GM19043 (cell line): ENCODE data around the gene ZSCAN5A.
A peak's percentile ranks its signal among the peaks of the same experiment; 100 is the strongest.
"Not testable (repeated sequence)": the region's sequence is repeated elsewhere in the genome, so short reads cannot be mapped to it uniquely, and the experiment has no call there.

Experiments used
- ATAC-seq: cut with Tn5 transposase; IDR thresholded peaks from one replicate; pipeline ENCODE4 v1.9.1; 2021; ENCODE audit warnings: low read depth; ENCODE audit not compliant: unreplicated experiment

The ZSCAN5A gene

DNA sequence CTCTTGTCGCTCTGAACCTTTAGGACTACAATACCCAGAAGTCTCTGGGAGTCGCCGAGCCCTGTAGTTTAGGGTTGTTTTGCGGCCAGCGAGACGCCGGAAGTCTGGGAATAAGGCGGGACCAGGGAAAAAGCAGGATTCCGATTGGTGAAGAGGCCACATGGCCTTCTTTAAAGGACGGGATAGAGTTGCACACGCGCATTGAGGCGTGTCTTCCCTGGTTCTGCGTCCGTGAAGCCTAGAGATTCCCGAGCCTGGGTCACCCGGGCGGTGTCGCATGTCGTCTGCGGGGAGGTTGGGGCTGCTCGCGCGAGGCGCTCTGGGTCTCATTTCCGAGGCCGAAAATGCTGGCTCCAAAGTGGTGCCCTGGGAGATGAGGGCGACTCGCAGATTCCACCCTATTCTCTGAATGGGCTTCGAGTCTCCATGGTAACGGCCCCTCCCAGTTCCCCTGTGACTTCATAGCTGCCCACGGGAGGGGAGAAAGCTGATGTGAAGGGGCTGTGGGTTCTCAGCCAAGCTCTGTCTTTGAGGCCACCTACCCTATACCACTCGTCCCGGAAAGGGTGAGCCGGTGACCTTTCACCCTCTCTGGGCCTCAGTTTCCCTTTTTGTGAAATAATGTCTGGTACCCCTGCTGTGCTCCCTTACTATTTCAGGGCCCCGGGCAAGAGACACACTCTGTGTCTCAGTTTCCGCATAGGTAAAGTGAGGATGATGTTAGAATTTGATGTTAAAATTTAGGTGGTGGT is 614 bp upstream of the ZSCAN5A start:
- peak; percentile 57 for ATAC-seq

DNA sequence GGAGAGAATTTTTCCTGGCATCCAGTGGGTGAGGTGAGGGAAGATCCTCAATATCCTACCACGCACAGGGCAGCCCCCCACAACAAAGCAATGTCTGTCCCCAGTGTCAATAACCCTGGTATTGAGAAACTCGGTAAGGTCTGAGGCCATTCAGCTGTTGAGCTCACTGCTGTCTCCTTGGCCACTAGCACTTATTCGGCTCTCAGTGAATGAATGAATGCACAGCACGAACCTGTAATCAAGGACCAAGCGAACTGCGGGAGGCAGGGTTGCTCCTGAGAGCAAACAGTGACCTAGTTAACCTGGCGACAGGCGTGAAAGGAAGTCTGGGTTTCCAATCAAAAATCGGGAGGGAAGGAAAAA is 640 bp downstream of the ZSCAN5A start:
- peak; percentile 5 for ATAC-seq

DNA sequence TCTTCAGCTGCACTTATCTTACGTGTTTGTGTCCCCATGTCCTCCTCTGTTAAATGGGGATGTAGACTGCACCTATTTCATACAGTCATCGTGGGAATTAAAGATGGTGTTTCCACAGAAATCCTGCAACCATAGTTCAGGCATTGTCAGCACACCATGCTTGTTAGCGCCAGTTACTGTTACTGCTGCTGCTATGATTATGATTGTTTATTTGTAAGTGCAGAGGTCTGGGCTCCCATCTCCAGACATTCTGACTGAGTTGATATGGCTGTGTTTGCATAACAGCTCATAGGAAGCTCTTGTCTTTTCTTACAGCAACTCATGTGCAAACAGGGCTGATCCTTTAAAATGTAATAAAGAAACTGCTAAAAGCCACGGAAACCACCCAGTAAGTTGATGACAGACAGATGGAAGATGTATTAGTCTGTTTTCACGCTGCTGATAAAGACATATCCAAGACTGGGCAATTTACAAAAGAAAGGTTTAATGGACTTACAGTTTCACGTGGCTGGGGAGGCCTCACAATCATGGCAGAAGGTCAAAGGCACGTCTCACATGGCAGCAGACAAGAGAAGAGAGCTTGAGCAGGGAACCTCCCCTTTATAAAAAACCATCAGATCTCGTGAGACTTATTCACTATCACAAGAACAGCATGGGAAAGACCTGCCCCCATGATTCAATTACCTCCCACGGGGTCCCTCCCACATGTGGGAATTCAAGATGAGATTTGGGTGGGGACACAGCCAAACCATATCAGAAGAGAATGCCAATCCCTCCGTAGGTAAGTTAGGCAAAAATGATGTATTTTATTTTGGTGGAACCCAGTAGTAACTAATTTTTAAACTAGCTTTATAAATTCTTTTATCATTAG is 1.6 kb downstream of the ZSCAN5A start:
- ATAC-seq: no peak

DNA sequence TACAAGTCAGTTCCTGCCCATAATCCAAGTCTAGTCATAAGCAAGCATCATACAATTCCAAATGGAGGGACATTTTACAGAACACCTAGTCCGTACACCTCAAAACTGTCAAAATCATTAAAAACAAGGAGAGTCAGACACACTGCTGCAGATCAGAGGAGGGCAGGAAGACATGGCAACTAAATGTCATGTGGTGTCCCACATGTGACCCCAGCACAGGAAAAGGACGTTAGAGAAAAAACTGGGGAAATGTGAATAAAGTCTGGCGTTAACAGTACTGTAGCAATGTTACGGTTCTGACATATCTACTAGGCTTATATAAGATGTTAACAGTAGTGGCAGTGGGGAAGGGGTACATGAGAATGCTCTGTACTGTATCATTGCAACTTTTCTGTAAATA is 2.3 kb downstream of the ZSCAN5A start:
- no peak for ATAC-seq

DNA sequence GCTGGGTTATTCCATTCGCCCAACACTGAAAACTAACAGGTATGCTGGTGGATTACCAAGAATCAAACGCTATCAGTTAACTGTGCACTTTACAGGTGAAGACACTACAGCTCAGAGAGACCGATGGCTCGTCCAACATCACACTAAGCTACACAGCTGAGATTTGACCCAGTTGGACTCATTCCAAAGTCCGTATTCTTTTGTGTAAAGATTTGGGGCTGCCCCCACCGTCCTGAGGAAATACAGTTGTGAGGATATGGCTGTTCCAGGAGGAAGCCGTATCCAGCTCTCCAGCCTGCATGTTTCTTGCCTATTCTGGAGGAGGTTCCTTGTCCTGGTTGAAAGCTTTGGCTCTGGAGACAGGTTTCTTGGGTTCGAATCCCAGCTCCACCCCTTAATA is 4.2 kb downstream of the ZSCAN5A start:
- no peak for ATAC-seq

DNA sequence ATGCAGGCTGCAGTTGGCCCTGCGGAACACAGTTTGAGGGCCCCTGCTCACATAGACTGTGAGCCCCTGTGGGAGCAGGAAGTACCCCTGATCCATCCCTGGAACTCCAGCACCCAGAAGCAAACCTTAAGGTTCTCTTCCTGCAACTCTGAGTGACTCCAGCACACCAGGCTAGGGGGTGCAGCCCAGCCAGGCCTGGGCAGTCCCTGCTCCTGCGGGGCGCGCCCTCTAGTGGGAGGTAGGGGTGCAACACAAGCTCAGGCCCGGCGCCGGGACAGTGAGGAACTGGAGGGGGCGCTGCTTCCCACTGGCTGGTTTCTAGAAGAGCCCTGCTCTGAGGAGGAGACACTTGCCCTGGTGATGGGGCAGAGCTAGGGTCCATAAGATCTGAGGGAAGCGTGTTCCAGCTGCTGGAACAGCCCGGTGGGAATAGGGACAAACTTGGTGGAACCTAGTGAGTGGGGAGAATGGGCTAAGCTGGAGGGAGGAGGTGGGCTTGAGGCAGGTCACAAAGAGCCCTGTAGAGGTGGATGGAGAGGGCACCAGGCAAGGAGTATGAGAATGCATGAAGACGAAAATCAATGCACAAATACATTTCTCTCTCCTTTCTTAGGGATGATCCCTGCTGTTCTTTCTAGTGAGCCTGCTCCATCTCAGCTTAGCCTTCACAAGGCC is 5.0 kb downstream of the ZSCAN5A start:
- no peak for ATAC-seq

DNA sequence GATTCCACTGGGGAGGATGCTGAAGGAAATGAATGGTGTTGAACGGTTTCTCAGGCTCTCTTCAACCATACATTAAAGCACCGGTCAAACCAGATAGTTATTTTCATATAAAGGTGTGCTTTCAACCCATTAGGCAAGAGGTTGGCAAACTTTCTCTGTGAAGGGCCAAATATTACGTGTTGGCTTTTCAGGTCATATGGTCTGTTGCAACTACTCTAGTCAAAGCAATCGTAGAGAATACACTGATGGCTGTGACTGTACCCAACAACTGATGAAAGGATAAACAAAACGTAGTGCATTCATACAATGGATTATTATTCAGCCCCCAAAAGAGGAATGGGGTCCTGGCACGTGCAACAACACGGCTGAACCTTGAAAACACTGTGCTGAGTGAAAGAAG is 5.8 kb downstream of the ZSCAN5A start:
- no peak for ATAC-seq

DNA sequence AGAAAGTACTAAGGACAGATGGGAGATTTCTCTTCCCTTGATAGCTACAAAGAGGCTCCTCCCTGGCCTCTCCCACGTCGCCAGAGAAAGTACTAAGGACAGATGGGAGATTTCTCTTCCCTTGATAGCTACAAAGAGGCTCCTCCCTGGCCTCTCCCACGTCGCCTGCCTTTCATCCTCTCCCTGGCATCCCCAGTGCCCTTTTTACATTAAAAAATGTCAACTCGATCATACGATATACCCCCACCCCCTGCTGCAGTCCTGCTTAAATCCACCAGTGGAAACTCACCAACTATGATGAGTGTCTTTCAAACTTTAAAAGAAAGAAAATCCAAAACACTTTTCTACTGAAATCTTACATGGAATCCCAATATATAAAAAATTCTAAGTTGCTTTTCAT is 7.6 kb downstream of the ZSCAN5A start:
- ATAC-seq: not testable (repeated sequence)

DNA sequence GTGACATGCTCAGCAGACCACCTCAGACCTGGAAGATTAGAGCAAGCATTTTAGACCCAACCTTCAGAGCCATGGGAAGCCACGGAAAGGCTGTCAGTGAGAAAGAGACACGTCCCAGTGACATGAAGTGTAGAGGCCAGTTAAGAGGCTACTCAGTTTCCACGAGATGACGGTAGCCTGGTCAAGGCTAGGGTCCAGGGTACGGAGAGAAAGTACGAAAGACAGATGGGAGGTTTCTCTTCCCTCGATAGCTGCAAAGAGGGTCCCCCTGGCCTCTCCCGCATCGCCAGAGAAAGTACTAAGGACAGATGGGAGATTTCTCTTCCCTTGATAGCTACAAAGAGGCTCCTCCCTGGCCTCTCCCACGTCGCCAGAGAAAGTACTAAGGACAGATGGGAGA is 8.6 kb downstream of the ZSCAN5A start:
- ATAC-seq: no peak

DNA sequence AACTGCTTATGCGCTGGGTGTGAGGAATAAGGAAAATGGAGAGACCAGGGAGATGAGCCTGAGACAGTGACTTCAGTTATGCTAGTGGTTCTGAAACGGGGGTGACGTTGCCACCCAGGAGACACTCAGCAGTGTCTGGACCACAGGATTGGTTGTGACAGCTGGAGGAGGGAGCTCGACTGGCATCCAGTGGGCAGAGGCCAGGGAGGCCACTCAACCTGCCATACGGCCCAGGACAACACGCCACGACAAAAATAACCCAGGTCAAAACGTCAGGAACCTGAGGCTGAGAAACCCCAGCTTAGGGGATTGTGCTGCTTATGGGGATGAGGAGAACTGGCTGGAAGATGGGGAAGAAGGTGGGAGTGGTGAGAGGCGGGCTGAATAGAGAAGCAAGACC is 10.4 kb downstream of the ZSCAN5A start:
- ATAC-seq: no peak

DNA sequence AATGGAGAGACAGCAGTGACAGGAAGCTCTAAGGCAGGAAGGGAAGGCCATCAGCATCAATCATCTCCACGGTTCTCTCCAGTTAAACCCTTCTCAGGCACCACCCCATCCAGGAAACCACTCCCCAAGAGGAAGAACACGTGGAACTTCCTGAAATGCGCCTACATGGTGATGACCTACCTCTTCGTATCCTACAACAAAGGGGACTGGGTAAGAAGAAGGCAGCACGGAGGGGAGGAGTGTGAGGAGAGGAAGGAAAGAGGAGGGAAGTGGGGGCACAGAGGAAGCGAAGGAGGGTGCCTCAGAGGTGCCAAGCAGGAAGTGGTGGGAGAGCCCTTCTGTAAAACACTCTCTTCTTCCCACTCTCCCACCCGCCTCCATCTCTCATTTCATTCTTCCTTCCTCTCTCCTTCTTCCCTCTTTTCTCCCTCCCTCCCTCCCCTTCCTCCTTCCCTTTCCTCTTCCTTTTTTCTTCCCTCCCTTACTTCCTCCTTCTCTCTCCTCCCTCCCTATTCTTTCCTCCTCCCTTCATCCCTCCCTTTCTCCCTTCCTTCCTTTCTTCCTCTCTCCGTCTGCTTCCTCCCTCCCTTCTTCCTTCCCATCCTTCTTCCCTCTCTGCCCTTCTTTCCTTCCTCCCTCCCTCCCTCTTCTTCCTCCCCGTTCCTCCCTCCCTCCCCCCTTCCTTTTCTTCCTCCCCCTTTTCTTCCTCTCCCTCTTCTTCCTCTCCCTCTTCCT is 12.6 kb downstream of the ZSCAN5A start:
- ATAC-seq: no peak

DNA sequence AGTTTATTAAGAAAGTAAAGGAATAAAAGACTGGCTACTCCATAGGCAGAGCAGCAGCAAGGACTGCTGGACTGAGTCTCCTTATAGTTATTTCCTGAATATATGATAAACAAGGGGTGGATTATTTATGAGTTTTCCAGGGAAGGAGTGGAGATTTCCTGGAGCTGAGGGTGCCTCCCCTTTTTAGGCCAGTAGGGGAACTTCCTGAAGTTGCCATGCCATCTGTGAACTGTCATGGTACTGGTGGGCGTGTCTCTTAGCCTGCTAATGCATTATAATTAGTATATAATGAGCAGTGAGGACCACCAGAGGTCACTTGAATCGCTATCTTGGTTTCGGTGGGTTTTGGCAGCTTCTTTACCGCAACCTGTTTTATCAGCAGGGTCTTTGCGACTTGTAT is 13.5 kb downstream of the ZSCAN5A start:
- no peak for ATAC-seq

DNA sequence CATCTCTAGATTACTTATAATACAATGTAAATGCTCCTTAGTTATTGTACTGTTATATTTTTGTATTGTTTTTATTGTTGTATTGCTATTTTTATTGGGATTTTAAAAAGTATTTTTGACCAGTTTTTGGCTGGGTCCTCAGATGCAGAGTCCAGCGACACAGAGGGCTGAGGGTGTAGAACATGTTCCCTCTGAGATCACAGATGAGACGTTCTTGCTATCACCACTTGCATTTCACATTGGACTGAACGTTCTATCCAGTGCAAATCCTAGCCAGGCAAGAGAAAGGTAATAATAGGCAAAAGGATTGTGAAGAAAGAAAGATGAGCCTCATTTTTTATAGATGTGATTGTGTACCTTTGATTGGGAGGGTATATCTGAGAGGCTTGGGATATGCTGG is 15.0 kb downstream of the ZSCAN5A start:
- ATAC-seq: no peak

DNA sequence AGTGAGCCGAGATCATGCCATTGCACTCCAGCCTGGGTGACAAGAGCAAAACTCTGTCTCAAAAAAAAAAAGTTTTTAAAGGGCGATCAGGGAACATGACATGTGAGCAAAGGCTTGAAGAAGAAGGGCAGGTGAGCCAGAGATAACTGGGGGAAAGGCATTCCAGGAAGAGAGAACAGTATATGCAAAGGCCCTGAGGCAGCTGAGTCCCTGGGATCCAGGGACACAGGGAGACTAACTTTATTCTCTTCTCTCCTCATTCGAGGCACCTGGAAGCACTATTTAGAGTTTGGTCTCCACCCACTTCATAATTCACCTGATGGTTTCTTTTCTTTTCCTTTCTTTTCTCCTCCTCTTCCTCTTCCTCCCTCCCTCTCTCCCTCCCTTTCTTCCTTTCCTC is 17.6 kb downstream of the ZSCAN5A start:
- no peak for ATAC-seq

DNA sequence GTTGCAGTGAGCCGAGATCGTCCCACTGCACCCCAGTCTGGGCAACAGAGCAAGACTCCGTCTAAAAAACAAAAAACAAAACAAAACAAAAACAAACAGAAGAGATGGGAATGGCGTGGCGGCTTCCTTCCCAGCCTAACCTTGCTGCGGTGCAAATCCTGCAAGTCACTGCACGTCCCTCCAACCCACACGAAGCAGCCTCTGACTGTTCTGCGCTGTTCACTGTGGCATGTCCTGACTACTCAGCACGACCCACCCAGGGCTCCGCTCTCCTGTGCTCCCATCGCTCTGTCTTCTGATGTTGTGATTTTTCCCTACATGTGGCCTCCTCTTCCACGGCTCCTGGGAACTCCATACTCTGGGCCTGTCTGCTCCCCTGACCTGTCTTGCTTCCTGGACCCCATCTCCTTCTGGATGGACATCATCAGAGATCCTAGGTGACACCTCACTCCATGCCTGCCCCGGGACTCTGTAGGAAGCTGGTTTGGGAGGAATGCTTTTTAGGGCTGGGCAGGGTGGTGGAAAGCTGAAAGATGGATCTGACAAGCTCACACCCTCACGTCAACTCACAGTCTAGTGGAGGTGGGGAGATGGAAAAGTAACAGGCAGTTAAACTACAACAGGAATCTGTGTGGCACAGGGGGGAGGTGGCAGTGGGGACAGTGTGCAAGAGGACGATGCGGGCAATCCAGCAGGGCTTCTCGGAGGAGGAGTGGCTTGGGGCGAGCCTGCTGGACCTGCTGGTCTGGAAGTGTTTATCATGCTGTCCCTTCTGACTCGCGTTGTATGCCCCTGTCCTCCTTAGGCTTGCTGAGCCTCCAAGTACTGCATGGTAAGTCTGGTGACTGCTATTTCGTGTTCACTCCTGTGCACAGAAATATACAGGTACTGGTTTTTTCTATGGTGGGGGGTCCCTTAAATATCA is 18.8 kb downstream of the ZSCAN5A start:
- no peak for ATAC-seq

DNA sequence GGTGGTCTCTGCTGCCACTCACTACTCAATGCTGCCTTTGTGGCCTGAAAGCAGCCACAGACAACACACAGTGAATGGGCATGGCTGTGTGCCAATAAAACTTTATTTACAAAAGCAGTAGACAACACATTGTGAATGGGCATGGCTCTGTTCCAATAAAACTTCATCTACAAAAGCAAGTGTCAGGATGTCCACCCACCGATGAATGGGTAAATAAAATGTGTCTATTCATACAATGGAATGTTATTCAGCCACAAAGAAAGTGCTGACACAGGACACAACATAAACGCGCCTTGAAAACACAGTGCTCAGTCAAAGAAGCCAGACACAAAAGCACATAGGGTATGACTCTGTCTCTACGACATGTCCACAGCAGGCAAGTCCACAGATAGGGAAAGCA is 20.1 kb downstream of the ZSCAN5A start:
- no peak for ATAC-seq

DNA sequence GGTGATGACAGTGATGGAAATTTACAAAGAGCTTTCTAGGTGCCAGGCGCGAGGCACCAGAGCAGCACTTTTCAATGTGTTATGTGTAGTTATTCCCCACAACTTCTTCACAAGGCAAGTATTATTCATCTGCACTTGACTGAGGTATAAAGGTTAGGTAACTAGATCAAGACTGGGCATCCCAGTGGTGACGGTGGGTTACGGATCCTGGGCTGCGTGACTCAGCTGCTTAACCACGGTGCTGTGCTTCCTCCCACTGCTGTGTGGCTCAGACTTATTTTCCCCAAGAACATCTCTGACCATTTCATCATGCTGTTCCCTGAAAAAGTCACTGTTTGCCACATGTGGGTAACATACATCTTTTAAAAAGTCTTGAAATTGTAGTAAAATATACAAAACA is 22.8 kb downstream of the ZSCAN5A start:
- no peak for ATAC-seq

DNA sequence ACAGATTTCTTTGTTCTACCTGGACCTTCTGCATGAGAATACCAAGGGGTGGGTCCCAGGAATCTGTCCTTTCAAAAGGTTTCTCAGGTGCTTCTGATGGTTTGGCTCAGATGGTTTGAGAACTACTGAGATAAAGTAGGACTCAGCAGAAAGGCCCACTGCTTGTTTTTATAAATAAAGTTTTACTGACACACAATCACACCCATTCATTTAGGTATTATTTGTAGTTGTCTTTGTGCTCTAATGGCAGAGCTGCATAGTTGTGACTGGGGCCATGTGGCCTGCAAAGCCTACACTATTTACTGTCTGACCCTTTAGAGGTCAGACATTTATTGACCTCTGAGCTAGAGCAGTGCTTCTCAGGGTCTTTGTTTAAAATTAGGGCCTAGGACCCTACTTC is 24.5 kb downstream of the ZSCAN5A start:
- ATAC-seq: no peak

DNA sequence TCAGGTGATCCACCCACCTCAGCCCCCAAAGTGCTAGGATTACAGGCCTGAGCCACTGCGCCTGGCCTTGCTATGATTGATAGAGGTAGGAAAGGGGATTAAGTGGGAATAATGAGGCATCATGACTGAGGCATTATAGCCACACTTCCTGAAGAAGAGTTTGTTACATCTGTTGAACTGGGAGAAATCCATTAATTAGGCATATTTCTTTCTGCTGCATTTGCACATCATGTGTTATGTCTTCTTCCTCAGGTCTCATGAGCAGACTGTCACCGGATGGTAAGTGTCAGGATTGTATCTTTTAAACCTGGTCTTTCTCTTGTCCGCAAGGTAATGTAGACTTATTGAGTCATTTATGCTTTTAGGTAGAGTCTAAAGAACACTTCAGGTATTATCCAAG is 29.9 kb downstream of the ZSCAN5A start:
- ATAC-seq: no peak

DNA sequence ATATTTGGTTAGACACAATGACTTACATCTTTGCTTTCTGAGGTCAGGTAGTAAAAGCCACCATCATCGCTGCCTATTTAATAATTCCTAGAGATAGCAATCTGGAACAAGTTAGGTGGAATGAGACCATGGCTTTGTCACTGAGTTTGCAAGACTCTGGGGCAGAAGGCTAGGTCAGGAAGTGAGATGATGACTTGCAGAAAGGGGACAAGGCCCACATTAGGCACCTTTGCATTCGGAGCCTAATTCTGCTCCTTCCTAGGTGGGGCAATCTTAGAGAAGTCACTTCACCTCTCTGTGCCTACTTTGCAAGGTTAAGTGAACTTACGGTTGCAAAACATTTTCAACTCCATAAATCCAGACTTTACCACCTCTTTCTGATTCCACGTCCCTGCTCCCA is 31.8 kb downstream of the ZSCAN5A start:
- no peak for ATAC-seq
